GM12874 (cell line): ENCODE results near the gene CAMK1D.

Source experiments
- CTCF ChIP-seq: IDR thresholded peaks from 2 replicates; pipeline ENCODE4 v1.5.1; 2011; ENCODE audit warnings: low read depth, mild to moderate bottlenecking, control low read depth, low read length, moderate library complexity; ENCODE audit not compliant: insufficient read depth

CAMK1D gene

GRCh38 chr10:12348870-12349628 lies at the start of gene CAMK1D:
Gene CAMK1D, plus strand, starts transcription at chr10:12349547.
- TF ChIP-seq CTCF = peak; percentile 45; the same call in 1 of the 2 replicates

GRCh38 chr10:12308057-12308456 lies 41.3 kb upstream of the CAMK1D start:
- TF ChIP-seq CTCF = no peak

GRCh38 chr10:12308736-12309375 lies 40.5 kb upstream of the CAMK1D start:
- TF ChIP-seq CTCF = no peak

GRCh38 chr10:12314836-12315235 lies 34.5 kb upstream of the CAMK1D start:
- TF ChIP-seq CTCF = no peak

- no peak for TF ChIP-seq CTCF
These were observed 30.3 kb upstream of the CAMK1D start for GRCh38 chr10:12319076-12319475.

GRCh38 chr10:12320892-12321291 lies 28.5 kb upstream of the CAMK1D start:
- TF ChIP-seq CTCF = no peak

GRCh38 chr10:12321641-12322040 lies 27.7 kb upstream of the CAMK1D start:
- TF ChIP-seq CTCF = no peak
